ENCODE measurements around the gene SH3BP5.
"Not testable (repeated sequence)": the region's sequence is repeated elsewhere in the genome, so short reads cannot be mapped to it uniquely, and the experiment has no call there.

Gene SH3BP5

DNA sequence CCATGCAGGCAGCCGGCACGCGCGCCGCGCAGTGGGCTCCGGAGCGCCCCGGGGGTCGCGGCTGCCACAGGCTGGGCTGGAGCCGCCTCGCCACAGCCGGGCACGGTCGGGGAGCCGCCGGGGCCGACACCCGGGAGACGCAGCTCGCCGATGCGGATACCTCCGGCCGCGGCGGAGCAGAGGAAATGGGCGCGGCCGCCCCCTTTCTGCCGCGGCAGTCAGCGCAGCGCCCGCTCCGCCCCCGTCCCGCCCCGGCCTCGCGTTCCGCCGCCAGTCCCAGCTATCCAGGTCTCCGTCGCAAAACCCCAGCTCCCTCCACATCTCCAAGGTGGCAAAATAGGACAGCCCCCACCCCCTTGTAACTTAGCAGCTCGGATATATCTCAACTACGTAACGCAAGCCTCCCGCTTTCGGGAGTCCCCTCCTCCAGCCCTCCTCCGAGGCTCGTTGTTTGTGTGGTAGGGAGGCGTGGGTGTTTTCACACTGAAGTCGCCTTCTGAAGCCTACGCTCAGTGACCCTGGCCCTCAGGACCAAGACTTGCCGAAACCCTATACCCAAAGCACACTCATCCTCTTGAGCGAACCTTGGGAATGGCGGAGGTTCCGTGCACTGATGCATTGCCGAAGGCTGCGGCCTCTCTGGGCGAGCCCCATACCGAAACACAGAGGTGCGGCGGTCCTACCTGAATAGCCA lies at the start of gene SH3BP5:
Gene SH3BP5 (minus strand): TSS at position 182 of the 694 bp plus-strand sequence. CDS start 178 bp downstream, at position 4.
- DNase-seq: peak; percentile 86

DNA sequence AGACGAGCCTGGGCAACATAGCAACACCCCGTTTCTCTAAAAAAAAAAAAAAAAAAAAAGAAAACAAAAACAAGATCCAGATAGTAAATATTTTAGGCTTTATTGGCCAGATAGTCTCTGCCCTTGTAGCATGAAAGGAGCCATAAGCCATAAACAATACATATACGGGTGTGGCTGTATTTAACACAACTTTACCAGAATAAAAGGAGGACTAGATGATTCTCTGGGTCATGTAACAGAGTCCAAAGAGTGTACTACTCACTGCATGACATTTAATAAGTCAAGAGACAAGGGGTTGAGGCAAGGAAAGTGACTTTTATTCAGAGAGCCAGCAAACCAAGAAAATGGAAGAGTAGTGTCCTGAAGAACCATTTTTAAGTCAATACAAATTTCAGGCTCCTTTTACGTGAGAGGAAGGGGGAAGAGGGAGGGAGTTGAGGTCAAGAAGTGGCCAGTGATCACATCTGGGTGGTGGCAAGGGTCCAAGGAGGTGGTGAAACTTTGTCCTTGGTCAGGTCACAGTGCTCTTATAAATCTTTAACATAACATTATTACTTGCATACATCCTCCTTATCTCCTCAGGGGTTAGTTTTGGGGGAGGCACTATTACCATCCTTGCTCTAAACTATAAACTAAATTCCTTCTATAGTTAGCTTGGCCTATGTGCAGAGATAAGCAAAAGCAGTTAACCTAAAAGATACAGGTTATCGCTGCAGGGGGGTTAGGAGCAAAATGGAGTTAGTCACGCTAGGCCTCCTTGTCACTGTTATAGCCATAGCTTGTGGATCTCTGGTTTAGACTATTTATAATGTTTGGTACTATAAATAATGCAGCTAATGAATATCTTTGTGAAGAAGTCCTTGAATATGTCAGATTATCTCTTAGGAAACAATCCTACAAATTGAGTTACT lies 48.8 kb upstream of the SH3BP5 start:
- DNase-seq: no peak

GRCh38 chr3:15377961-15378791 lies 45.8 kb upstream of the SH3BP5 start:
- peak; percentile 97 for DNase-seq

- DNase-seq: no peak
Observed at GRCh38 chr3:15375461-15376000, 43.1 kb upstream of the SH3BP5 start.

GRCh38 chr3:15372918-15373317 lies 40.5 kb upstream of the SH3BP5 start:
- DNase-seq: no peak

- DNase-seq: no peak
Observed at GRCh38 chr3:15368561-15369135, 36.3 kb upstream of the SH3BP5 start.

DNA sequence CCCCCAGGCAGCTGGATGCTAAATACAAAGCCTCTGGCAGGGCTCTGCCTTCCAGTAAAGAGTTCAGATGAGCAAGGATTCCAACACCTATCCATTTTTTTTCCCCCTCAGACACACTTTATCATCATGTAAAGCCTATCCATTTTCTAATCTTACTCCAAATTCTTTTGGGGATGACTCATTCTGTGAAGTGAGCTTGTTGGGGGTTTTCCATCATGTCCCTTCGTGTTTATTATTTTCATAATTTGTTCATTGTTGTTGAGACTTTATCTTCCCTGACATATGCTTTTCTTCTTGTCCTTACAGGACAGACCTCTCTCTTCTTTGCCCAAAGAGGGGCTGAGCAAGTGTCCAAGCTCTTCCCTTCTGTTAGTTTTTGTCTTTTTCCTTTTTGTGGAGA lies 34.7 kb upstream of the SH3BP5 start:
- DNase-seq: no peak

DNA sequence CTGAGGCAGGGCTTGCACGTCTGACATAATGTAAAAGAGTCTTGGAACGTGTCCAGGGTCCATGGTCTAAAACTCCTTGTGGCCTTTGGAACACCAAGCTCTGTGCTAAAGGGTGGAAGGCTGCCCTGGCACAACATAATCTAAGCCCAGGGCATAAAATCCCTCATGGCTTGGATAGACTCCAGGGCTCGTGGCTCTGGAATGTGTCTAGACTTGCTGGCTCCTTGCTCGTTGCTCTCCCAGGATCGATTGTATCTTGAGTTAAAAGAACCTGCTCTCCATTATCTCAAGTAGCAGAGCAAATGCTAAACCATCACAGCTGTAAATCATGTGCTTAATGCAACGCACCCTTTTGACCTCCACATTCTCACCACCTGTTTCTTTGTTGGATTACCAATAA lies 31.7 kb upstream of the SH3BP5 start:
- DNase-seq: not testable (repeated sequence)

GRCh38 chr3:15361494-15362214 lies 29.3 kb upstream of the SH3BP5 start:
- peak; percentile 95 for DNase-seq

GRCh38 chr3:15360788-15361493 lies 28.6 kb upstream of the SH3BP5 start:
- DNase-seq: peak; percentile 64

DNA sequence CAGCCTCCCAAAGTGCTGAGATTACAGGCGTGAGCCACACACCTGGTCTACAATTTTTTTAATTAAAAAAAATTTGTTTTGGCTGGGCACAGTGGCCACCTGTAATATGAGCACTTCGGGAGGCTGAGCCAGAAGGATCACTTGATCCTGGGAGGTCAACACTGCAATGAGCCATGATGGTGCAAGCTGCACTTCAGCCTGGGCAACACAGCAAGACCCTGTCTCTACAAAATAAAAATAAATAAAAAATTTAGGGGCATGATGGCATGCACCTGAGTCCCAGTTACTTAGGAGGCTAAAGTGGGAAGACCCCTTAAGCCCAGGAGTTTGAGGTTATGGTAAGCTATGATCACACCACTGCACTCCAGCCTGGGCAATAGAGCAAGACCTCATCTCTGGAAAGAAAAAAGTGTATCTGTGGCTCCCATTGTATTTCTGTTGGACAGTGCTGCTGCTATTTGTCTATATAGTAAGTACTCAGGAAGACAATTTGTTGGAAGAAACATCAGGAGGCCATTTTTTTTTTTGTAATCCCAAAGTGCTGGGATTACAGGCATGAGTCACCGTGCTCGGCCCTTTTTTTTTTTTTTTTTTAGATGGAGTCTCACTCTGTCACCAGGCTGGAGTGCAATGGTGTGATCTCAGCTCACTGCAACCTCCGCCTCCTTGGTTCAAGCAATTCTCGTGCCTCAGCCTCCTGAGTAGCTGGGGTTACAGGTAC lies 27.5 kb upstream of the SH3BP5 start:
- no peak for DNase-seq

GRCh38 chr3:15356651-15357061 lies 24.3 kb upstream of the SH3BP5 start:
- not testable (repeated sequence) for DNase-seq

- DNase-seq: no peak
Observed at GRCh38 chr3:15356176-15356575, 23.8 kb upstream of the SH3BP5 start.

GRCh38 chr3:15355086-15355485 lies 22.7 kb upstream of the SH3BP5 start:
- peak; percentile 65 for DNase-seq

DNA sequence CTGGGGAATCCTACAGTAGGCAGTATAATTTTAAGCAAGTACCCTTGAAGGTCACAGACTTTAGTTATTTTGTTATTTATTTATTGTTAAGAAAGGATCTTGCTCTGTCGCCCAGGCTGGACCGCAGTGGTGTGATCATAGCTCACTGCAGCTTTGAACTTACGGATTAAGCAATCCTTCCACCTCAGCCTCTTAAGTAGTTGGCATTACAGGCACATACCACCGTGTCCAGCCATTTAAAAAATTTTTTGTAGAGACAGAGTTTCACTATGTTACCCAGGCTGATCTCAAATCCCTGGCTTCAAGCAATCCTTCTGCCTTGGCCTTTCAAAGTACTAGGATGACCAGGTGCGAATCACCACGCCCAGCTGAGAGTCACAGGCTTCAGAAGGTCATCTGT lies 22.1 kb upstream of the SH3BP5 start:
- DNase-seq: no peak

GRCh38 chr3:15350141-15350540 lies 17.8 kb upstream of the SH3BP5 start:
- no peak for DNase-seq

GRCh38 chr3:15349438-15349837 lies 17.1 kb upstream of the SH3BP5 start:
- not testable (repeated sequence) for DNase-seq

- no peak for DNase-seq
Observed at GRCh38 chr3:15348246-15348645, 15.9 kb upstream of the SH3BP5 start.

- DNase-seq: peak; percentile 38
Observed at GRCh38 chr3:15347737-15348110, 15.3 kb upstream of the SH3BP5 start.

DNA sequence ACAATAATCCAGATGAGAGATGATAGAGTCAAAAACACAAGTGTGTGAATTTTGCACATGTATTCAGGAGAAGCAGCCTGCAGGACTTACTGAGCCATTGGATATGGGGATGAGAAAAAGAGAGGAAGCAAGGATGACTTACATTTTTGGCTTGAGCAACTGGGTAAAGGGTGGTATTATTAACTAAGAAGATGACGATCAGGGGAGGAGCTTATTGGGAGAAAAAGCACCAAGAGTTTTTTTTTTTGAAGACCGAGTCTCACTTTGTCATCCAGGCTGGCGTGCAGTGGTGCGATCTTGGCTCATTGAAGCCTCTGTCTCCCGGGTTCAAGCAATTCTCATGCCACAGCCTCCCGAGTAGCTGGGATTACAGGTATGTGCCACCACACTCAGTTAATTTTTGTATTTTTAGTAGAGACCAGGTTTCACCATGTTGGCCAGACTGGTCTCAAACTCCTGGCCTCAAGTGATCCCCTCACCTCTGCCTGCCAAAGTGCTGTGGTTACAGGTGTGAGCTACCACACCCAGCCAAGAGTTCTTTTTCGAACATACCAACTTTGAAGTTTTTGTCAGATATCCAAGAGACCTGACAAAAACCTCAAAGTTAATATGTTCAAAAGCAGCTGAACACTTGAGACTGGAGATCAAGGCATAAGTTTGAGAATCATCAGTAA lies 14.8 kb upstream of the SH3BP5 start:
- DNase-seq: peak; percentile 67

All from suppressor macrophage treated with lipopolysaccharide for 4 hours (primary cell).